ENCODE measurements around the gene ZNF134.

ZNF134 gene

DNA sequence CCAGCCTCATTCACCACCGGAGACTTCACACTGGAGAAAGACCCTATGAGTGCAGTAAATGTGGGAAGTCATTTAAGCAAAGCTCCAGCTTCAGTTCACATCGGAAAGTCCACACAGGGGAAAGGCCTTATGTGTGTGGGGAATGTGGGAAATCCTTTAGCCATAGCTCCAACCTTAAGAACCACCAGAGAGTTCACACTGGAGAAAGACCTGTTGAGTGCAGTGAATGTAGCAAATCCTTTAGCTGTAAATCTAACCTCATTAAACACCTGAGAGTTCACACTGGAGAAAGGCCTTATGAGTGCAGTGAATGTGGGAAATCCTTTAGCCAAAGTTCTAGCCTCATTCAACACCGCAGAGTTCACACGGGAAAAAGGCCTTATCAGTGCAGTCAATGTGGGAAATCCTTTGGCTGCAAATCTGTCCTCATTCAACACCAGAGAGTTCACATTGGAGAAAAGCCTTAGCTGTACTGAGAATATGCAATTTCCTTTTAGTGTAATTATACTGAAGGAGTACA is 27.7 kb downstream of the ZNF134 start:
- DNase-seq, result no peak

DNA sequence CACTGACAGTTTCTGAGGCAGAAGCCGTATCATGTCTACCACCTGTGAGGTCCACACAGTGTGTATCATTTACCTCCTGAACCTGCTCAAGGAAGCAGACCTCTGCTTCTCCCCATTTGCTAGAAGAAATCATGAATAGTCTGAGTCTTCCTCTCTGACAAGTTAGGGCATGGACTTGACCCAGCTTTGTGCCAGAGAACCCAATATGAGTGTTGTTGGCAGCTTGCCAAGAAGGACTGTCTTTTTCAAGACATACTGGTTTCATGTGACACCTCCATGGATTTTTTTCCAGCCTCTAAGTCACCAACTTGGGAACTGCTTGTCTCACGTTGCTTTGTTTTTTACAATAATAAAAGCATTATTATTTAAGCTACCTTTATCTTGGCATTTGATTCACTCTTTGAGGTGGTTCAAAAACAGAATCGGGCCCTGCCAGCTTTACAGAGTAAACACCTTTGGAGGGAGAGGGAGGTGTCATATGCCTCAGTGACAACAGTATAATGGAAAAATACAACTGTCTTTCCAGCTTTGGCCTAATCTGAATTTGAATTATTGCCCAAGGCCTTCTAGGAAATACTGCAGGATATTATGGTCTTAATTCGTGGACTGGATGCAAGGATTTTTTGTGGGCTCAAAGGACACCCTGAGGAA is 28.5 kb downstream of the ZNF134 start:
- no peak for DNase-seq

DNA sequence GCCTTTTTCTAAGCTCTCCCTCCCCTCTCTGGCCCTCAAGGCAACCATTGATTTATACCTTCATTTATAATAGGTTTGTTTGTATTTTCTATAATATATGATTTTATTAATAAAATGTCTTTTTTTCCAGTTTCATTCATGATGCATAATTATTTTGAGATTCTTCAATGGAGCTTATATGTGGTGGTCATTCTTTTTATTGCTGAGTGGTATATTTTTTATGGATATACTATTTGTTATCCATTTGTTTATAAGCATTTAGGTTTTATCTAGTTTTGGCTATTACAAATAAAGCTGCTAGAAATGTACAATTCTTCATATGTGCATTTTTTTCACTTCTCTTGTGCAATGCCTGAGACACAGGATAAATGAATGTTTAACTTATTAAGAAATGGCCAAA is 29.7 kb downstream of the ZNF134 start:
- DNase-seq, result no peak

DNA sequence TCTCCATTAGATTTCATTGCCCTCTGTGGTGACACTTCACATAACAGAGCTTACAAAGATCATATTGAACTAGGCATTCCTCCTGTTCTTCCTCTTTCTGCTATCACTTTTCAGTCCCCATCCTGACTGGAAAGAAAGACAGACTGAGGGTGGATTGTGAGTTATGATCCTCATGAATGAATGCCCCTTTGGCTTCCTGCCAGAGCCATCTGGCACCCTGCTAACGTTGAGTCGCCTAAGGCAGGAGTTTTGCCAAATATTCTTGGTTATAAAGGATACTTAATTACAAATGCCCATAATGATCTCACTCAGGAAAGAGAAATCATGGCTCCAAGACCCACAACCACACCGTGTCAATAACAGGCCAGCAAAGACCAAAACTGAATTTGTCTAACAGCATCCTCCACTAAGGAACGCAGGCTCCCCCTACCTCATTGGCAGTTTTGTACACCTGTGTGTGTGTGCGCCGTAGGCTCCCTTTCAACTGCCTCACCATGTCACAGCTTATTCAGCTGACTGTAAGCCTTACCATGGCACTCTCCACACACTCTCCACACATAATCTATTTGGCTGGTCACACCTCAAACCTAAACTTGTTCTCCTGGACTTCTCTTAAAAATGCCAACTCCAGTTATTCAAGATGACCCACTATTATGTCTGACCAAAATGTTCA is 34.4 kb downstream of the ZNF134 start:
- DNase-seq, result no peak

DNA sequence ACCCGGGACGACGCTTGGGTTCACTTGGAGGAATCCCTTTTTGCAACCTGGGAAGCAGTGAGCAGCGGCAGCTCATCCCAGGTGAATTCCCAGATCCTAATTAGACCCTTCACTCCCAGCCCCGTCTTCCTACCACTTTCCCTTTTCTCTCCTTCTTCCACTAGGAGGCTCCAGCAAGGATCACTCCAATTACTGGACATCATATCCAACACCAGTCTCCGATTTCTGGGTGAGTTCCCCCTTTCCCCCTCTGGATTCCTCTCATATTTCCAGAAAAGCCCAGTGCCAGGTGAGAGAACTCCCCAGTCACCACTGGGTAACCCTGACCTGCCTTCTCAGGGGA is 37.6 kb downstream of the ZNF134 start:
- DNase-seq, result no peak

DNA sequence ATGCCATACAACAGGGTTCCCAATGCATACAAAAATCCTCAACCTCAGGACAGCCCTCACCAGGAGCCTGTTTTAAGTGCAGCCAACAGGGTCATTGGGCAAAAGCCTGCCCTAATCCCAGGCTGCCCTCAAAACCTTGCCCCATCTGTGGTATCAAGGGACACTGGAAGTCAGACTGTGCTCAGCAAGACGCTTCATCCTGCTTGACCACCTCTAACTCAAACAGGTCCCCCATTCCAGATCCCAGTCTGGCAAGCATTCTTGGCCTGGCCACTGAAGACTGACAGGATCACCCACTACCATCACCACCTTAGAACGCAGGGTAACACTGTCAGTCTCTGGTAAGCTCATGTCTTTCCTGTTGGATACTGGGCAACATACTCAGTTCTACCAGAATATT is 39.6 kb downstream of the ZNF134 start:
- DNase-seq, result no peak

DNA sequence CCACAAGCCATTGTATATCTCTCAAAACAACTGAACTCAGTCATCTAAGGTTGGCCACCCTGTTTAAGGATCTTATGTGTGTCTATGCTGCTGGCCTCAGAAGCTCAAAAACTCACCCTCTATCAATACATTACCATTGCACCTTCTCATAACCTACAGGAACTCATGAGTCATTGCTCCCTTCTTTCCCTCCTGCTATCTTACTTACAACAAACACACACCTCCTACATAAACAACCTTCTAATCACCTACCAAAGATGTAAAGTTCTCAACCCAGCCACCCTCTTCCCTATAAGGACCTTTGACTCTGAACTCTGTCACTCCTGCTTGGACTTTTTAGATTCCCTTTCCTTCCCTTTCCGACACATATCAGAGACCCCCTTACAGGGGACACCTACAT is 41.4 kb downstream of the ZNF134 start:
- DNase-seq, result no peak

DNA sequence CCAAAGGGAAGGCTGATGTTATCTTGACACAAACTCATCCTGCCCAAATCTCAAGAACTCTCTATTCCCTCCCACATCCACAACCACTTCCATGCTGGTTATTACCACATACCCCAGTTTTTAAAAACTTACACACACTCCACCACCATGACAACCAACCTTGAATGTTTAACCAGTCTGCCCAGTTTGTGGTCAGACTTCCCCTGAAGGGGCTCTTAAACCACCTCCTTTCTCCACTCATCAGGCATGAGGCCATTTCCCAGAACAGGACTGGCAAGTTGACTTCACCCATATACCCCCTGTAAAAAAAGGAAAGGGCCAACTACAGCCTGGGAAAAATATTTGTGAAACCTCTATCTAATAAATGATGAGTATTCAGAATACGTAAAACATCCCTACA is 42.3 kb downstream of the ZNF134 start:
- no peak for DNase-seq

DNA sequence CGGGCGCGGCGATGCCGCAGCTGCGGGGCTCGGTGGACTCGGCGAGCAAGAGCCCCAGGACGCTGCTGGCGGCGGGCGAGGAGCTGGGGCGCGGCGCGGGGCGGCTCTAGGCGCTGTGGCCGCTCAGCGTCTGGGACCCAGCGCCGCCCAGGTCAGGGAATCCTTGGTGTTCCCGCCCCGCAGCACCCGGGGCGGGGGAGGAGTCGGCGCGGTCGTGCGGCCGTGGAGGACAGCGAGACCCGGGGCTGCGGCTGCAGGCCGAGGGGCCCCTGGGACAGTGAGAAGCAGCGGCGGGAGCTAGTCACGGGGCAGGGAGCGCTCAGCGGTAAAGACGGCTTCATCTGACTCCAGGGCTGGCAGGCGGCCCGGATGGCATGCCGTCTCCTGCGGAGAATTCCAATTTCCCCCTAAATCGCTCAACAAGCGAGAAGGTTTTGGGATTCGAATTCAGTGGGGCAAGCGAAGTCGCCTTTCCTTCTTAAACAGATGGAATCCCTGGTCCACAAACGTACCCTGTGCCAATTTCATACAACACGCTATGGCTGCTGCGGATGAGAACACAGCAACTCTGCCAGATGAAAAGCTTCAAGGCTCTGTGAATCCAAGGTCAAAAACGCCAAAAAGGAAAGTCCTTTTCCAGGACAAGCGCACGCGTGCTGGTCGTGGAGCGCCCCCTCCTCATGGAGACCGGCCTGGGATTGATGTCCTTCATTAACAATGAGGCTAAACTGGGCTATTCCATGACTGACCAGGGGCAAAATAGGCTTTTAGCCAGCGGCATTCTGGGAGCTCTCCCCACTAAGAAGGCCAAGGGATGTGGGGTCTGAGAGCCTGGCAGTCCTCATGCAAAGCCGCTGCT is 50.5 kb downstream of the ZNF134 start:
- DNase-seq, result no peak

DNA sequence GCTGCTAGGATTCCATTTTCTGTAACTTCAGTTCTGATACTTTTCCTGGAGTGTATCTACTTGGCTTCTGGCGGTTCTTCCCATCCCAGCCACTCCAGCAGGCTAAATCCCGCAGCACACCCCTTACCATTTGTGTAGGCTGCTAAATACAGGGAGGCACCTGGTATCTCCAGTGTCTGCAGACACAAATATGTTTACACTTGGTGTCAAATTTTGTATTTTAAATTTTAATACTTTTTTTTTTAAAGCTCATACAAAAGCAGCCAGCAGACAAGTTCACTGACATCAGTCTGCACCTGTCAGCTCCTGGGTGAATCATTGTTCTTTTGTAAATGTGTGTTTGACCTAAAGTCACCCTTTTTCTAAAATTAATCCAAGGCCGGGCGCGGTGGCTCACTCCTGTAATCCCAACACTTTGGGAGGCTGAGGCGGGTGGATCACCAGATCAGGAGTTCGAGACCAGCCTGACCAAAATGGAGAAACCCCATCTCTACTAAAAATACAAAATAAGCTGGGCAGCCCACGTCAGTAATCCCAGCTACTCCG is 51.3 kb downstream of the ZNF134 start:
- no peak for DNase-seq

DNA sequence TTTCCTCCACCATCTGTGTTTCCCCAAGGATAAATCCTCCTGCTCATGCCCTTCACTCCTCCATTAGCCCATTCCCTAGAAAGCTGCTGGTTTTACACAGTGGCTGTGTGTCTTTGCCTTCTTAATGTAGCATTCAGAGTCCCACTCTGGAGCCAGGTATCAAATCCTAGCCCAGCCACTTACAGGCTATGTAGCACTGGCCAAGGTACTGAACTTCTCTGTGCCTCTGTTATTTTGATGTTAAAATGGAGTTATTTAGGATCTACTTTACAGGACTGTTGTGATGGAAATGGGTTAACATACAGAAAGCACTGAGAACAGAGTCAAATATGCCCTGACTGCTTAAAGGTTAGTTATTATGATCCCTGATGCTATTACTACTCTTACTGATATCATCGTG is 53.2 kb downstream of the ZNF134 start:
- DNase-seq, result no peak

DNA sequence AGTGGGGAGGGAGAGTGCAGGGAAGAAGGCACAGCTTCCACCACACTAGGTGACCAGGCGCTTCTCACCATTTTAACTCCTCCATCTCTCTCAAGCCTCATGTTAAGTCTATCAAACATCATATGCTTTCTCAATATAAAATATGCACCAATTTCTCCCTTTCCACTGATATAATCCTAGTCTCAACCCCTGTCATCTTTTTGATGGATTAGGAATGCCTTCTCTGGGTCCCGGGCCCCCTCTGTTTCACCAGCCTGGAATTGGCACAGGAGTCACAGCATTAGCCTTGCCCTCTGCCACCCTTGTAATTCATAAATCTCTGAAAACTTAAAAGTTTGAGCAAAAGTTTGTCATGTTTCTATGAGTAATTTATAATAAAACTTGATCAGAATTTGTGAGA is 54.6 kb downstream of the ZNF134 start, which contains the start of gene ZSCAN4:
TSS of gene ZSCAN4 (plus strand) at position 301 of the 400 bp plus-strand sequence. CDS start 7,211 bp downstream, outside the sequence.
- no peak for DNase-seq

DNA sequence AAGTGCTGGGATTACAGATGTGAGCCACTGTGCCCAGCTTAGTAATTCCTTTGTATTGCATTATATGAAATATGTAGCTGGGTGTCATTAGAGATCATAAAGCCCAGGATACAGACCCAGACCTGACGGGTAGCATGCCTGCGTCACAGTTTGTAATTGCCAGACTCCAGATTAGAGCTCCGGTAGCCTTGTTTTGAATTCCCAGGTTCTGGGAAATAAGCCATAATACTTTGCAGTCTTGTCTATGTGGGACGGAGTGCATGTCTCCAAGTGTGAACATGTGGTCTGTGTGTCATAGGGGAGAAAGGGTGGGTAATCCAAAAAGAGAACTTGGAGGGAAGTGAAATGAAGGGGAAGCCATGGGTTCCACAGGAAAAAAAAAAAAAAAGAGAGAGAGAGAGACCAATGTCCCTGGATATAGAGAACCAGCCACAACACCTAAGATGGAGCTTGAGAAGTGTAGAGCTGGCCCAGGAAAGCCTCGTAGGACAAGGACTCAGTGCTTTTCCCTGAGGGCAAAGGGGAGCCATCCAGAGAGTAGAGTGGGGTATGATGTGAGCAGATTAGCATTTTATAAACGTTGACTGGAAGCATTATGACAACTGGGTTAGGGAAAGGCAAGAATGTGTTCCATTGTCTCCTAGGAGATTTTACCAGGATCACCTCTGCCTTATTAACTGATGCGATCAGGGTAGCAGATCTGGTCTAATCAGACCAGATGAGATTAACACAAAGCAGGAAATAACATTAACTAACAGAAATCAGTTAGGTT is 57.3 kb downstream of the ZNF134 start:
- no peak for DNase-seq

DNA sequence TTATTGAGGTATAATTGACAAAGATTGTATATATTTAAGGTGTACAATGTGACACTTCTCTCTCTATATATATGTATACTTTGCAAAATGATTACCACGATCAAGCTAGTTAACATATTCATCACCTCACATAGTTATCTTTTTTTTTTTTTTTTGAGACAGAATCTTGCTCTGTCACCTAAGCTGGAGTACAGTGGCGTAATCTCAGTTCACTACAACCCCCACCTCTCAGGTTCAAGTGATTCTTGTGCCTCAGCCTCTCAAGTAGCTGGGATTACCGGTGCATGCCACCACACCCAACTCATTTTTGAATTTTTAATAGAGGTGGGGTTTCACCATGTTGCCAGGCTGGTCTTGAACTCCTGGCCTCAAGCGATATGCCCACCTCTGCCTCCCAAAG is 58.4 kb downstream of the ZNF134 start:
- no peak for DNase-seq
